HepG2 (cell line): ENCODE data around the gene FRAS1. TPM values are rescaled to one million over a fixed set of nuclear protein-coding genes. Genes with fewer than 3 reads are reported as not detected.

Experiments used
- ATAC-seq: fragments of 200-7000 bp; cut with Tn5 transposase; 3 replicates; pipeline ENCODE4 v1.9.1; 2020; ENCODE audit warnings: mild to moderate bottlenecking, moderate library complexity
- BruUV-seq: library from RNA; stranded (reverse); fragments of 400-500 nt; replicated peaks from 2 replicates; lab custom pipeline; 2021; lab: Mats Ljungman, UMichigan
- CTCF ChIA-PET: fragments of 300-600 bp; formaldehyde crosslinking; extraction: SDS; loops from one replicate; lab custom pipeline; 2021; ENCODE audit warnings: low total read pairs, inconsistent platforms, low intra/inter-chr PET ratio; lab: Yijun Ruan, JAX
- POLR2A ChIA-PET: fragments of 350-600 bp; sonication (Branson Sonifier 250); formaldehyde crosslinking; loops from one replicate; lab custom pipeline; 2020; ENCODE audit warnings: antibody characterized with exemption, inconsistent platforms; lab: Yijun Ruan, JAX
- DNase-seq: peaks from one replicate; pipeline ENCODE4 v3.0.0-alpha.2; 2015; ENCODE audit warnings: low spot score
- FAIRE-seq: peaks from 3 replicates; lab custom pipeline; 2011; peaks lifted over from hg19 to GRCh38; lab: Jason Lieb, UNC
- H2AFZ ChIP-seq: one replicate; pipeline ENCODE4 v1.6.1; 2011; ENCODE audit warnings: low read length, inconsistent platforms
- H3K27ac ChIP-seq: fragments of 300-600 bp; 3 replicates; pipeline ENCODE4 v1.8.0; 2011; ENCODE audit warnings: mixed run types, mild to moderate bottlenecking, mixed read lengths, low read length, inconsistent platforms; ENCODE audit not compliant: insufficient read depth; ENCODE audit errors: extremely low read length
- H3K27me3 ChIP-seq, 2 experiments: fragments of 200-600 bp in 1 of 2; 2 replicates in 1 of 2; 3 replicates in 1 of 2; pipeline versions ENCODE4 v1.6.0 to v1.8.0; 2011; ENCODE audit warnings: low read length in 2 of 2, mild to moderate bottlenecking in 2 of 2, moderate library complexity in 2 of 2, inconsistent platforms in 1 of 2; ENCODE audit not compliant: insufficient read depth in 2 of 2, control insufficient read depth in 1 of 2
- H3K36me3 ChIP-seq, 2 experiments: fragments of 200-600 bp in 1 of 2; replicated peaks in 1 of 2; 2 replicates in 1 of 2; 3 replicates in 1 of 2; pipeline versions ENCODE4 v1.5.1 to v1.8.0; 2011; ENCODE audit warnings: low read length in 2 of 2, inconsistent platforms in 1 of 2; ENCODE audit not compliant: insufficient read depth in 2 of 2, control insufficient read depth in 1 of 2
- H3K4me1 ChIP-seq: 2 replicates; pipeline ENCODE4 v1.5.1; 2012; ENCODE audit warnings: low read length, inconsistent platforms; ENCODE audit not compliant: insufficient read depth
- H3K4me2 ChIP-seq: 2 replicates; pipeline ENCODE4 v1.6.0; 2011; ENCODE audit warnings: low read depth, low read length, inconsistent platforms
- H3K4me3 ChIP-seq, 3 experiments: fragments of 200-600 bp in 1 of 3; sonication (generic), shearing (Covaris generic) in 1 of 3; replicated peaks in 1 of 3; 2 replicates each; pipeline ENCODE4 v1.5.1; 2011 to 2016; ENCODE audit warnings: low read length in 3 of 3, inconsistent platforms in 2 of 3, low read depth in 2 of 3, mild to moderate bottlenecking in 2 of 3, control low read depth in 1 of 3, mixed read lengths in 1 of 3; ENCODE audit not compliant: insufficient read depth in 1 of 3
- H3K79me2 ChIP-seq: one replicate; pipeline ENCODE4 v1.6.1; 2011; ENCODE audit warnings: low read length, inconsistent platforms; ENCODE audit not compliant: insufficient read depth
- H3K9ac ChIP-seq: 2 replicates; pipeline ENCODE4 v1.6.0; 2011; ENCODE audit warnings: mild to moderate bottlenecking, low read depth, low read length, inconsistent platforms; ENCODE audit not compliant: insufficient read depth
- H3K9me3 ChIP-seq: 2 replicates; pipeline ENCODE4 v1.5.1; 2012; ENCODE audit warnings: mild to moderate bottlenecking, low read length
- H4K20me1 ChIP-seq: 2 replicates; pipeline ENCODE4 v1.6.0; 2011; ENCODE audit warnings: inconsistent platforms, mild to moderate bottlenecking, low read length, moderate library complexity; ENCODE audit not compliant: insufficient read depth
- HINFP ChIP-seq: sonication (generic); formaldehyde crosslinking; IDR thresholded peaks from 2 replicates; pipeline ENCODE4 v1.4.0; 2020; ENCODE audit warnings: low read depth, mild to moderate bottlenecking, missing genetic modification reagents
- PHB2 ChIP-seq: fragments of 450-650 bp; IDR thresholded peaks from 2 replicates; pipeline ENCODE4 v1.6.1; 2018; ENCODE audit not compliant: partially characterized antibody
- ZNF282 ChIP-seq: fragments of 450-650 bp; IDR thresholded peaks from 2 replicates; pipeline ENCODE4 v1.6.1; 2018; ENCODE audit not compliant: partially characterized antibody
- ZNF510 ChIP-seq: sonication (generic); formaldehyde crosslinking; IDR thresholded peaks from 2 replicates; pipeline ENCODE4 v1.4.0; 2020; ENCODE audit warnings: low read depth, mild to moderate bottlenecking, missing genetic modification reagents
- WGBS: methylation state at CpG from one replicate; pipeline ENCODE4 v1.1.6; 2017; ENCODE audit warnings: low lambda C conversion rate; 5-methylcytosine and 5-hydroxymethylcytosine counted together
- in situ Hi-C: cut with HindIII; loops from 2 replicates; pipeline ENCODE4 v1.10.0; 2017; ENCODE audit warnings: low pct_unique_long_range_greater_than_20kb; ENCODE audit not compliant: extremely low pct_ligation_motif_present
- intact Hi-C: fragments of 100-400 bp; cut with micrococcal nuclease; formaldehyde crosslinking; loops from one replicate; pipeline ENCODE4 v1.10.0; 2022; ENCODE audit not compliant: unreplicated experiment
- polyA plus RNA-seq, 8 experiments: library from polyadenylated mRNA; depleted of rRNA in 3 of 8; stranded (reverse) in 7 of 8; unstranded in 1 of 8; fragments of >200 nt; fragmentation: Illumina TruSeq in 4 of 8; extraction: Trizol in 4 of 8; gene quantifications; 2 replicates each; pipeline versions ENCODE4 v1.2.1 to v1.2.3, GENCODE V29; 2011 to 2016; ENCODE audit warnings: low read depth in 4 of 8, missing spikeins in 1 of 8, mixed read lengths in 1 of 8; ENCODE audit not compliant: insufficient read depth in 1 of 8
- total RNA-seq, 5 experiments: library from RNA; depleted of rRNA; stranded (reverse); fragments of >200 nt; fragmentation: Illumina TruSeq; extraction: Trizol; gene quantifications; 2 replicates each; pipeline ENCODE4 v1.2.3, GENCODE V29; 2016; ENCODE audit warnings: low read depth in 1 of 5

Gene FRAS1
- total and polyA plus RNA-seq, 2 of the 13 experiments (the other 11 are each of a cell fraction or from before 2014, with no cell fraction given): 22.5 to 31.6 TPM

GRCh38 chr4:78331965-78332364 is 274.8 kb downstream of the FRAS1 start (continued):
- TF ChIP-seq HINFP (CRISPR knock-in tag): no peak

GRCh38 chr4:78332976-78333375 is 275.9 kb downstream of the FRAS1 start:
- no peak; the same call in 2 of the 3 replicates for ATAC-seq
- Histone ChIP-seq H3K27ac (no peak overlapping the region), H4K20me1 (no peaks in the 10 kb centered on the region), H3K9me3 (no peaks in the 10 kb centered on the region), H3K4me3 (no peak overlapping the region), H3K4me2 (no peak overlapping the region), H3K36me3 (peaks cover 16 to 25% of the 10 kb centered on the region in 2 experiments; a peak in 4 of 5 replicates), H2AFZ (no peak overlapping the region), H3K9ac (no peak overlapping the region), H3K4me1 (no peaks in the 10 kb centered on the region), H3K79me2 (no peaks in the 10 kb centered on the region), H3K27me3 (no peaks in the 10 kb centered on the region)
- BruUV-seq: no TSS peak
- FAIRE-seq: no peak
- intact Hi-C loops (no loop called here), in situ Hi-C loops (no loop called here)
- TF ChIP-seq ZNF510 (CRISPR knock-in tag) (no peak), ZNF282 (no peak), PHB2 (no peak)
- no peak for DNase-seq
- POLR2A ChIA-PET: no interaction called here
- 100% methylated on average over 1 of the region's 1 CpG for WGBS
- CTCF ChIA-PET: no interaction called here
